AG04449 (cell line): ENCODE data around the gene SKAP1.

Experiments
- CTCF ChIA-PET: fragments of 350-600 bp; formaldehyde crosslinking; extraction: SDS; loops from one replicate; lab custom pipeline; 2021; ENCODE audit warnings: antibody characterized with exemption; lab: Yijun Ruan, JAX
- POLR2A ChIA-PET: fragments of 400-600, 350-600 bp; formaldehyde crosslinking; extraction: SDS; loops from one replicate; lab custom pipeline; 2020; ENCODE audit warnings: antibody characterized with exemption, inconsistent platforms; lab: Yijun Ruan, JAX
- DNase-seq: peaks from one replicate; pipeline ENCODE4 v3.0.0-alpha.2; 2010; ENCODE audit warnings: low read depth, low spot score
- H3K4me3 ChIP-seq: 2 replicates; pipeline ENCODE4 v1.5.1; 2011; ENCODE audit warnings: low read depth, mild to moderate bottlenecking, control low read depth, low read length
- CTCF ChIP-seq: IDR thresholded peaks from one replicate; pipeline ENCODE4 v1.5.1; 2011; ENCODE audit warnings: mild to moderate bottlenecking, moderate library complexity, low read length, control low read depth, inconsistent platforms; ENCODE audit not compliant: insufficient read depth; ENCODE audit errors: missing control alignments

SKAP1 gene

GRCh38 chr17:48335146-48335784 lies 94.7 kb downstream of the SKAP1 start:
- ChIA-PET CTCF (interaction anchor here (0.7 to 12.5 kb wide), 37 partner anchors 8 to 283 kb away, joined by 3 to 185 read pairs (median 4); partner anchors contain the start of gene HOXB8), POLR2A (no interaction called here)
- no peak overlapping the region for H3K4me3 ChIP-seq
- no peak for TF ChIP-seq CTCF
- DNase-seq, result no peak

GRCh38 chr17:48333034-48333530 lies 96.9 kb downstream of the SKAP1 start:
- H3K4me3 ChIP-seq, result no peak overlapping the region
- no peak for DNase-seq
- CTCF ChIA-PET, result interaction anchor here (0.9 to 12.5 kb wide), 18 partner anchors 9 to 293 kb away, joined by 3 to 185 read pairs (median 5); partner anchors contain the start of genes HOXB8 and HOXB9
- no peak for TF ChIP-seq CTCF
- POLR2A ChIA-PET, result no interaction called here

- TF ChIP-seq CTCF, result no peak
- ChIA-PET POLR2A (no interaction called here), CTCF (interaction anchor here (1.4 to 12.5 kb wide), 4 partner anchors 11 to 287 kb away, joined by 5 to 185 read pairs (median 59); partner anchors contain the start of gene HOXB8)
- no peak overlapping the region for H3K4me3 ChIP-seq
- DNase-seq, result no peak
Observed at GRCh38 chr17:48330887-48331286, 99.1 kb downstream of the SKAP1 start.

- ChIA-PET CTCF (interaction anchor here (1.4 to 12.5 kb wide), 4 partner anchors 11 to 288 kb away, joined by 5 to 185 read pairs (median 59); partner anchors contain the start of gene HOXB8), POLR2A (no interaction called here)
- no peak for DNase-seq
- no peak for TF ChIP-seq CTCF
- no peak overlapping the region for H3K4me3 ChIP-seq
Observed at GRCh38 chr17:48330421-48330820, 99.6 kb downstream of the SKAP1 start.

- ChIA-PET CTCF (interaction anchor here (0.9 to 12.5 kb wide), 5 partner anchors 8 to 290 kb away, joined by 3 to 185 read pairs (median 4); partner anchors contain the start of gene HOXB8), POLR2A (no interaction called here)
- DNase-seq, result no peak
- H3K4me3 ChIP-seq, result no peak overlapping the region
- TF ChIP-seq CTCF, result no peak
Observed at GRCh38 chr17:48328457-48328856, 101.6 kb downstream of the SKAP1 start.

GRCh38 chr17:48326310-48326709 lies 103.7 kb downstream of the SKAP1 start:
- no peak for DNase-seq
- no peak for TF ChIP-seq CTCF
- no peak overlapping the region for H3K4me3 ChIP-seq
- ChIA-PET CTCF (interaction anchor here (1.0 to 12.5 kb wide), 7 partner anchors 10 to 301 kb away, joined by 3 to 185 read pairs (median 4); partner anchors contain the start of gene HOXB8), POLR2A (interaction anchor here (0.6 kb wide), 1 partner anchor 14 kb away, joined by 3 read pairs; no protein-coding TSS in a partner anchor)
